GM12872 (cell line): Measurements from ENCODE around the gene ERN2.

Source experiments
- TF ChIP-seq, protein P1 (sequence below): IDR thresholded peaks from 3 replicates; pipeline ENCODE4 v1.5.1; 2011; ENCODE audit warnings: low read depth, mild to moderate bottlenecking, low read length, moderate library complexity; ENCODE audit not compliant: insufficient read depth

The ERN2 gene

DNA sequence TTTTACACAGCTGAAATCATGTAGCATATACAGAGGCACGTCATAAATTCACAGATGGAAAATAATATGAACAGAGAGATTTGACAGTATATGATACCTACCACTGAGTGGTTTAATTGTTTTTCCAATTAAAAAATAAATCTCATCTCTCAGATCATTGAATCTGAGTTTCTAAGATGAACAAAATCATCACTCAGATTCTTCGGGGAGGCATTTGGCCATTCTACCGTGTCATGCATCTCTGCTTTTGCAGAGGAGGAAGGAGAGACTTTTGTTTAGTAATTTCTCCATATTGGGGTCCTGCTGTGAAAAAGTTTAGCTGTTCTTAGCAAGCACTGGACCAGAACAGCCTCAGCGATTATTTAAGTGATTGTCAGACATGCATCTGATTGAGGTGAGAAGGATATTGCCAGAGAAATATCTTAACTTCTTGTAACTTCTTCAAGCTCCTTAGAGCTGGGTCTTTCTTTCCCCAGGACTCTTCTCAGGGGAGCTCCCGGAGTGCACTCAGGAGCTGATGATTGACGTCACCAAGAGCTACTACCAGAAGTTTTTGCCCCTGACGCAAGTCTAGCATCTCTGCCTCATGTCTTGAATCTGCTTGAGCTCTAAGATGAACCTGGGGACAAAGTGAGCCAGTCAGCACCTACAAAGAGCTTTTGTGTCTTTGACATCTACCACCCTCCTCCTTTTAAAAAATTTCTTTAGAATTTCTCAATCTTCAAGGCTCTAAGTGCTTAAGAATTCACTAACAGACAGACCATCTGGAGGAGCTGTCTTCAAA is 46.3 kb downstream of the ERN2 start:
- TF ChIP-seq, protein P1, sequence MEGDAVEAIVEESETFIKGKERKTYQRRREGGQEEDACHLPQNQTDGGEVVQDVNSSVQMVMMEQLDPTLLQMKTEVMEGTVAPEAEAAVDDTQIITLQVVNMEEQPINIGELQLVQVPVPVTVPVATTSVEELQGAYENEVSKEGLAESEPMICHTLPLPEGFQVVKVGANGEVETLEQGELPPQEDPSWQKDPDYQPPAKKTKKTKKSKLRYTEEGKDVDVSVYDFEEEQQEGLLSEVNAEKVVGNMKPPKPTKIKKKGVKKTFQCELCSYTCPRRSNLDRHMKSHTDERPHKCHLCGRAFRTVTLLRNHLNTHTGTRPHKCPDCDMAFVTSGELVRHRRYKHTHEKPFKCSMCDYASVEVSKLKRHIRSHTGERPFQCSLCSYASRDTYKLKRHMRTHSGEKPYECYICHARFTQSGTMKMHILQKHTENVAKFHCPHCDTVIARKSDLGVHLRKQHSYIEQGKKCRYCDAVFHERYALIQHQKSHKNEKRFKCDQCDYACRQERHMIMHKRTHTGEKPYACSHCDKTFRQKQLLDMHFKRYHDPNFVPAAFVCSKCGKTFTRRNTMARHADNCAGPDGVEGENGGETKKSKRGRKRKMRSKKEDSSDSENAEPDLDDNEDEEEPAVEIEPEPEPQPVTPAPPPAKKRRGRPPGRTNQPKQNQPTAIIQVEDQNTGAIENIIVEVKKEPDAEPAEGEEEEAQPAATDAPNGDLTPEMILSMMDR = no peak

DNA sequence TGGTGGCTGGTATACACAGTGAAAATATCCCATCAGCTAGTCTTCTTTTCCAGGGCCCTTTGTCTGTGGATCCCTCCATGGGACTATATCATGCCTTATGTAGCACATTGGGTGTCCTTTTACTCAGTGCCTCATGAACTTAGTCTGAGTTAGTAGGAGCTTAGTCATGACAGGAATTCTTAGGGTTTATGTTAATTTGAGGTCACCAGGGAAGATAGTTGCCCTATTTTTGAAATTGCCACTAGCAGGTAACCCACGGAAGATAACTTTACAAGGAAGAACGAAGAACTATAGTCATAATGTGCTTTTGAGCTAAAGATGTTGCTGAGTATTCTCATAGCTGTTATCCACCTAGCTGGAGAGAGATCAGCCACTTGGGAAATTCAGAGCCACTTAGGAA is 49.1 kb downstream of the ERN2 start:
- TF ChIP-seq, protein P1 = no peak

DNA sequence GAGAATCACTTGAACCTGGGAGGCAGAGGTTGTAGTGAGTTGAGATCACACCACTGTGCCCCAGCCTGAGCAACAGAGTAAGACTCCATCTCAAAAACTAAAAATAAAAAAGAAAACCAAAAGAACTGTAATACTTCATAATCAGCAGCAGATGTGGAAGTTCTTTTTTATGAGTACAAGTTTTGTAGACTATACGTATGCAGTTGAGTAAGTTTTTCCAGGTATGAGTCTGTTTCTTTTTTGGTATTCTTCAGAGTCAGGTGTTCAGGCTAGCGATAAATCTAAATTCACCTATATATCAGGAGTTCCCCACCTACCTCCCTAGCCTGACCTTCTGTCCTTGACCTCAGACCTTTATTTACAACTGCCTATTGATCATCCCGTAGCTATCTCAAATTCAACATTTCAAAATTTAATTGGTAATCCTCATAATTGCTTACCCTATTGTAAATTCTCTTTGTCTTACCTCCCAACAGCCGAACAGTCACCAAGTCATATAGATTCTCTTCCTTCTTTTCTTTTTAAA is 61.0 kb downstream of the ERN2 start:
- TF ChIP-seq, protein P1 = no peak

DNA sequence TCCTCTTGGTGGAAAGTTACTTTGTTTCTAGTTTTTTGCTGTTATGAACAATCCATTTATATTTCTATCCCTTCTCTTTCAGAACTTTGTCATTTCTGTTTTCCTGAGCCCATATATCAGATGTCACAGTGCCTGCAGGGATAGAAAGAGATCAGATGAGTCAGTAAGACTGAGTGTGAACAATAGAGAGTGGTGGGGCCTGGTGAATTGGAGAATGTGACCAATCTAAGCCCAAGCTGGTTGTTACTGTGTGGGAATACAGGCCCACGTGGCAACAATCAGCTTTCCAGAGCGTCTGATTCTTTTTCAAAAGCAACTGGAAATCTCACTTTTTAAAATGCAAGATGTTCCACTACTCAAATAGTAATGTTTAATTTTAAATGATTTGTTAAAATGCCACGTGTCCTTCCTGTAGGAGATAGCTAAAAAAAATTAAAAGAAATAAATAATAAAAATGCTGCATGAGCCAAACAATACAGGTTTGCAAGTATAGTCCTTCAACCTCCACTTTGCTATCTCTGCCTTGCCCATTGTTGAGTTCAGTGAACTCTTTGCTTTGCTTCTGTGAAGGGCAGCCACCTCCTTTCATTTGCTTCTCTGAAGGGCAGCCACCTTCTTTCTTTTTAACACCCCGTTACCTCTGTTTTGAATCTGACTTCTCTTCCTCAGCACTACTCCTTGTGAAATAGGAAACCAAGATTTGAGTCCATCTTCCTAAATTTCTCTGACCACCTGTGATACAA is 62.2 kb downstream of the ERN2 start:
- TF ChIP-seq, protein P1 = no peak

DNA sequence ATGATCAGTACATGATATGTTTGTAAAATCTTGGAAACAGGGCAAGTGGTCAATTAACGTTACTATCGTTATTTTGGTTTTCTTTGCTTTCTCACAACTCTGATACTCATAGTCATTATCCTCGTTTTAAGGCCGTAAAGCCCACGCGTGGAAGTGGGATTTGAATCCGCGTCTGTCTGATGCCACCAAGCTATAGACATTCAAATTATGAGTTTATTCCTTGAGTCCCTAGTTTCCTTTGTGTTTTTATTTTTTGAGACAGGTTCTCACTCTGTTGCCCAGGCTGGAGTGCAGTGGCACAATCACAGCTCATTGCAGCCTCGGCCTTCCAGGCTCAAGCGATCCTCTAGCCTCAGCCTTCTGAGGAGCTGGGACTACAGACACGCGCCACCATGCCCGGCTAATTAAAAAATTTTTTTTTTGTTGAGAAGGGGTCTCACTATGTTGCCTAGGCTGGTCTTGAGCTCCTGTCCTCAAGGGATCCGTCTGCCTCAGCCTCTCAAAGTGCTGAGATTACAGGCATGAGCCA is 70.7 kb downstream of the ERN2 start:
- TF ChIP-seq, protein P1 = no peak

DNA sequence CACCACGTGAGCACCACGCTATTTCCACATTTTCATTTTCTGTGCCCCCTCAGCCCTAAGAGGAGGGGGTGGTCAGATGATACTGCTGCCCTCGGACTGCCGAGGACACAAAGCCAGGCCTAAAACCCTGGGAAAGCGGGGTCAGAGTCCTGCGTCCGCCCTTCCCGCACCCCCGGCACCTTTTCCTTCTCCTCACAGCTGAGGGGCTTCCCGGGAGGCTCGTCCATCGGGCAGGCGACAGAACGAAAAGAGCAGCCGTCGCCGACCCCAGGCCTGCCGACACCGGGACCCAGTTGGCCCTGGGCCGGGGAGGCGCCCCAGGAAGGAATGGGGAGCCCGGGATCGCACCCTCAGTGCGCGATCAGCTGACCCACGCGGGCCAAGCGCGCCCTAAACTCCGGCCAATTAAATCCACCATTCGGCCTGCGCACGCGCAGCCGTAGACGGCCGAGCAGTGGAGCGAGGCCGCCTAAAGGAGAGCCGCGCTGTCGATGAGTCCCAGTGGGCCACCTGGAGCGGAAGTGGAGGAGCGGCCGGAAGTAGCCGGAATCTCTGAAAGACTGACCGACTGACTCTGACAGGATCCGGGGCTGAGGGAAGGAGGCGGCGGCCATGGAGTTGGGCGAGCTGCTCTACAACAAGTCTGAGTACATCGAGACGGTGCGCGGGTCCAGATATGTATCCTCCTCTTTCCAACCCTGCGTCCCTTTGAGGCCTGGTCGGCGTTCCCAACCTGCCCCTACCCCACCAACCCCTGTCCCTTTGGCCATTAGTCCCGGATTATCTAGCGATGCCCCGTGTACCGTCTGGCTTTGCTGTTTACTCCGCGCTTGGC is 71.9 kb downstream of the ERN2 start, which contains the start of the genes DCTN5 and PALB2:
DCTN5 (plus strand) TSS at position 536 of the 835 bp plus-strand sequence; CDS start at position 613, 77 bp downstream.
PALB2 (minus strand) TSS at position 380 of the 835 bp plus-strand sequence; CDS start at position 227, 153 bp downstream.
- TF ChIP-seq, protein P1 = no peak

DNA sequence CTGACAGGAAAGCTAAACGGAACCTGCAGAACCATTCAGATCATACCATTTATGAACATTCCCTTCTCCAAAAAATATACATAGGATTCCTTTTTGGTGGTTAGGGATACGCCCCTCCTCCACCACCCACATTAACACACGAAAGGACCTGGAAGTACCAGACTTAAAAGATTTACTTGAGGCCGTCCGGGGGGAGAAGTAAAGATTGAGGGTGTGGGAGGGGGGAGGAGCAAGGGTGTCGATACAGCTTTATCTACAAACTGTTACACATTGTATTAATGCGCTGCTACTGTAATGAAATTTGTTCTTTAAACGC is 72.4 kb downstream of the ERN2 start:
- TF ChIP-seq, protein P1 = no peak
